C4-2B (cell line): Measurements from ENCODE around the gene ANKRD62.

ENCODE experiments used
- CTCF ChIP-seq: fragments of 450-650 bp; conservative IDR thresholded peaks from 2 replicates; pipeline ENCODE4 v1.5.1; 2017; ENCODE audit warnings: mild to moderate bottlenecking
- ZFX ChIP-seq: fragments of 450-650 bp; IDR thresholded peaks from 2 replicates; pipeline ENCODE4 v1.6.1; 2017

- TF ChIP-seq CTCF (no peak), ZFX (no peak)
Measured at GRCh38 chr18:12074736-12075135, 18.9 kb upstream of the ANKRD62 start.
